Activated CD4-positive, alpha-beta T cell treated with anti-CD3 and anti-CD28 coated beads for 48 hours (primary cell): ENCODE measurements around the gene SELENOO.

Experiments
- DNase-seq: peaks from one replicate; pipeline ENCODE4 v3.0.0-alpha.2; 2020

SELENOO gene

GRCh38 chr22:50257041-50257440 is 56.2 kb downstream of the SELENOO start:
- DNase-seq: no peak

- DNase-seq: no peak
These were observed 56.9 kb downstream of the SELENOO start for GRCh38 chr22:50257451-50258360.

- no peak for DNase-seq
These were observed 57.8 kb downstream of the SELENOO start for GRCh38 chr22:50258361-50259292.

- no peak for DNase-seq
These were observed 58.5 kb downstream of the SELENOO start for GRCh38 chr22:50259302-50259701.

GRCh38 chr22:50260434-50260800 is 59.6 kb downstream of the SELENOO start:
- DNase-seq: no peak

GRCh38 chr22:50260801-50261614 is 60.2 kb downstream of the SELENOO start:
- peak; percentile 64 for DNase-seq

GRCh38 chr22:50261615-50262459 is 61.0 kb downstream of the SELENOO start, which contains the start of gene MAPK12:
MAPK12 (minus strand) TSS chr22:50261683; CDS start chr22:50261509, 174 bp downstream.
- DNase-seq: no peak

GRCh38 chr22:50262460-50262911 is 61.7 kb downstream of the SELENOO start:
- DNase-seq: peak; percentile 51

GRCh38 chr22:50262973-50263617 is 62.3 kb downstream of the SELENOO start:
- no peak for DNase-seq

GRCh38 chr22:50264104-50264745 is 63.4 kb downstream of the SELENOO start:
- DNase-seq: no peak

GRCh38 chr22:50264946-50265669 is 64.3 kb downstream of the SELENOO start:
- no peak for DNase-seq

GRCh38 chr22:50266994-50267393 is 66.2 kb downstream of the SELENOO start:
- DNase-seq: no peak
